RWPE1 (cell line): ENCODE results near the gene MYO9A.

Experiments
- CTCF ChIA-PET: fragments of 350-600 bp; sonication (Branson Sonifier 250); formaldehyde crosslinking; extraction: SDS; loops from one replicate; lab custom pipeline; 2021; lab: Yijun Ruan, JAX
- POLR2A ChIA-PET: fragments of 400-600 bp; formaldehyde crosslinking; extraction: SDS; loops from one replicate; lab custom pipeline; 2020; ENCODE audit warnings: antibody characterized with exemption; ENCODE audit not compliant: low non-redundant PET; lab: Yijun Ruan, JAX
- DNase-seq: peaks from one replicate; pipeline ENCODE4 v3.0.0; 2012; ENCODE audit warnings: low spot score
- H3K27ac ChIP-seq: fragments of 450-650 bp; 2 replicates; pipeline ENCODE4 v1.5.1; 2017
- CTCF ChIP-seq: fragments of 450-650 bp; conservative IDR thresholded peaks from 2 replicates; pipeline ENCODE4 v1.5.1; 2017; ENCODE audit warnings: low read depth, mild to moderate bottlenecking

Gene MYO9A

DNA sequence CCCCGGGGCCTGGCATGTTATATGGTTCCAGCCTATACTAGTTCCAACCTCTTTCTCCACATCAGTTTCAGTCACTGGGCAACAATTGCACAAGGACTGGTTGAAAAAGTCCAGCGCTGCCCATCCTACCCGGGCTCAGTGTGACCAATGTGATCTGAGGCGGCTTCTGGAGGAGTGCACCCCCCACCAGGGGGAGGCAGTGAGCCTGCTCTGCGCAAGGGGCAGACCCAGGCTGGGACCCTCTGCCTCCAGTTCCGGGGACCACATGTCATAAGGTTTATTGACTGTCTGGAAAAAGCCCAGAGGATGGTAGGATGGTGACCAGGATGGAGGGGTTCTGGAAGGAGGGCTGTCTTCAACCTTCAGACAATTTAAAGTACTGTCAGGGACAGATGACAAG lies 333.2 kb downstream of the MYO9A start:
- H3K27ac ChIP-seq, result no peak overlapping the region
- CTCF ChIA-PET, result interaction anchor here (0.7 kb wide), 1 partner anchor 42 kb away, joined by 3 read pairs; no protein-coding TSS in a partner anchor
- no peak for DNase-seq
- POLR2A ChIA-PET, result no interaction called here
- TF ChIP-seq CTCF, result peak; percentile 29; the same call in 1 of the 2 replicates

- DNase-seq, result no peak
- TF ChIP-seq CTCF, result no peak
- ChIA-PET CTCF (no interaction called here), POLR2A (no interaction called here)
- H3K27ac ChIP-seq, result no peak overlapping the region
These were observed 335.4 kb downstream of the MYO9A start for GRCh38 chr15:71782422-71783165.

- ChIA-PET CTCF (interaction anchor here (0.8 to 2.5 kb wide), 3 partner anchors 10 to 29 kb away, joined by 4 to 10 read pairs (median 7); no protein-coding TSS in a partner anchor), POLR2A (no interaction called here)
- no peak for TF ChIP-seq CTCF
- no peak for DNase-seq
- no peak overlapping the region for H3K27ac ChIP-seq
These were observed 336.0 kb downstream of the MYO9A start for GRCh38 chr15:71781965-71782265.

DNA sequence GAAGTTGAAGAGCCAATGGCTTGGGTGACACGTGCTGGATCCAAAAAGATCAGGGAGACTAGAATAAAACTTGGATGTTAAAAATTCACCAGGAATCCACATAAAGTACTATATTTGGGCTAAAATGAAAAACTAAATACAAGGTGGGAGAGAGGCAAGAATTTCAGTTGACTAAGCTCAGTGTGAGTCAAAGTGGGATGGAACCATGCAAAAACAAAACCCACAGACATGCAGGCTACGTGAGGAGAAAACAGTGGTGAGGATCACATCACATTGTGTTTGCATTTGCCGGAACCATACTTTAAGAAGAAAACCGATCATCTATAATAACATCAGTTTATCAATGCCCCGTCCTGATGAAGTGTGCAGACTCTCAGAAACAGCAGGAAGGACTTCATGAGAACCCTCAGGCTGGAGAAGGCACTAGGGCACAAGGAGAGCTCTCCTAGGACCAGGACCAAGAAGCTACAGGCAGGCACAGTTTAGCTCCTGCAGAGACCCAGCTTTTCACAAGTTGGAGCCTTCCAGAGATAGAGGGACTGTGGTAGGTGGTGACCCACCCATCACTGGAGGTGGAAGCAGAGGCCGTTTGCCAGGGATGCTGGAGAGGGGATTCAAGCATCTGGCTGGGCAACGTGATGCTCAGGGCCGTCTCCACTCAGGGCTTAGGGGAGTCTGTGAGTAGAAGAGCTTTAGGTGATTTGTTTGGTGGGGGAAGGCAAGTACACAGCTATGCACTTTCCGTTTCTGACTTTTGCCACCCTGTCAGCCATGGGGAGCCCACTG lies 336.6 kb downstream of the MYO9A start:
- POLR2A ChIA-PET, result no interaction called here
- TF ChIP-seq CTCF, result no peak
- DNase-seq, result no peak
- CTCF ChIA-PET, result interaction anchor here (0.7 to 2.5 kb wide), 6 partner anchors 10 to 35 kb away, joined by 4 to 10 read pairs (median 5); no protein-coding TSS in a partner anchor
- H3K27ac ChIP-seq, result no peak overlapping the region

DNA sequence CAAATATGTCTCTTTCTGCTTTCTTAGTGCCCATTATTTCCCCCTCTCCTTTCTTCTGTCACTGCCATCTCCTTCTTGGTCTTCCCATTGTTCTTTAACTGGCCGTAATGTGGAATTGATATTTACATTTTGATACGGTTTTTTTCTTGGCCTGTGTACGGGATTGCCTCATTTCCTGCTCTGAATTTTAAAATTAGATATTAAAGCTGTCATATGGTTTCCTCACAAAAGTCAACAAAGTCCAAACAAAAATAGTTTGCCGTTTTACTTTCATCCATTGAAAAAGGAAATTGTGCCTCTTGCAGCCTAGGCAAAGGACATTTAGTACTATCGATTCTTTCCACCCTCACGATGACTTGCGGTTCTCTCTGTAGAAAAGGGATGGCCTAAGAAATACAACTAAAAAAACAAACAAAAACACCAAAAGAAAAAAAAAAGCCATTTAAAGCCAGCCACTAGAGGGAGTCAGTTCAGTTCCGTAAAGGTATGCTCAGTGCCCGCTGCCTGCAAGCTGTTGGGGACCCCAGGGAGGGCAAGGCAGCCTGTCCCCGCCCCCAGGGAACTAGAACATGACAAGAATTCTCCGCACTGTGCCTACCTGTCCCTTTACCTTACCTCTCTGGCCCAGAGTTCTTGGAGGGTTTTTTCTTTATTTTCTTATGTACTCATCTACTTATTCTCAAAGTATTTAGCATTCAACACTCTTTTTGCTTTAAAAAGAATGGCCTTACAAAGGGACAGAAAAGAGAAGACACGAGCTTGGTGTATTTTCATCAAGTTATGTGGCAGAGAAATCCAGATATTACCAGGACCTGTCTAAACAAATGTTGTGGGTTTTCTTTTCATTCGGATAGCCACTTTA lies 337.6 kb downstream of the MYO9A start:
- ChIA-PET CTCF (interaction anchor here (0.6 to 2.5 kb wide), 18 partner anchors 9 to 1064 kb away, joined by 3 to 10 read pairs (median 4); no protein-coding TSS in a partner anchor), POLR2A (no interaction called here)
- no peak overlapping the region for H3K27ac ChIP-seq

More for the DNA sequence above, 337.6 kb downstream of the MYO9A start:
- peak; percentile 92 for TF ChIP-seq CTCF
- DNase-seq, result peak; percentile 42
